Measurements from ENCODE around the gene ACTL6A. TPM values are rescaled to one million over a fixed set of nuclear protein-coding genes. Genes with fewer than 3 reads are reported as not detected.
A peak's percentile ranks its signal among the peaks of the same experiment; 100 is the strongest.

The ACTL6A gene
- polyA plus RNA-seq, 1 experiment, result 67.5 TPM

GRCh38 chr3:179541596-179541995 is 21.1 kb upstream of the ACTL6A start:
- ChIA-PET POLR2A (no interaction called here), CTCF (interaction anchor here (0.6 kb wide), 1 partner anchor 19 kb away, joined by 4 read pairs; no protein-coding TSS in a partner anchor)
- TF ChIP-seq CTCF (IDR thresholded peaks at IDR 0.05; ENCODE audit: low read depth, low read length), result no peak

GRCh38 chr3:179542375-179542774 is 20.4 kb upstream of the ACTL6A start:
- no peak for DNase-seq (ENCODE audit: low read depth, low spot score)
- Histone ChIP-seq H3K27ac (ENCODE audit: low read depth, low read length) (no peak overlapping the region), H3K27me3 (ENCODE audit: control insufficient read depth, insufficient read depth, low read length) (no peaks in the 10 kb centered on the region), H3K9me3 (ENCODE audit: control insufficient read depth, insufficient read depth, low read length) (peaks cover 17% of the 10 kb centered on the region), H3K4me3 (ENCODE audit: low read depth, low read length) (no peak overlapping the region)
- POLR2A ChIA-PET, result no interaction called here
- CTCF ChIA-PET, result no interaction called here
- TF ChIP-seq CTCF (IDR thresholded peaks at IDR 0.05; ENCODE audit: low read depth, low read length), result no peak

More at GRCh38 chr3:179541596-179541995, 21.1 kb upstream of the ACTL6A start:
- Histone ChIP-seq H3K4me3 (ENCODE audit: low read depth, low read length) (no peak overlapping the region), H3K27me3 (ENCODE audit: control insufficient read depth, insufficient read depth, low read length) (no peaks in the 10 kb centered on the region), H3K9me3 (ENCODE audit: control insufficient read depth, insufficient read depth, low read length) (peaks cover 17% of the 10 kb centered on the region), H3K27ac (ENCODE audit: low read depth, low read length) (no peak overlapping the region)
- no peak for DNase-seq (ENCODE audit: low read depth, low spot score)

DNA sequence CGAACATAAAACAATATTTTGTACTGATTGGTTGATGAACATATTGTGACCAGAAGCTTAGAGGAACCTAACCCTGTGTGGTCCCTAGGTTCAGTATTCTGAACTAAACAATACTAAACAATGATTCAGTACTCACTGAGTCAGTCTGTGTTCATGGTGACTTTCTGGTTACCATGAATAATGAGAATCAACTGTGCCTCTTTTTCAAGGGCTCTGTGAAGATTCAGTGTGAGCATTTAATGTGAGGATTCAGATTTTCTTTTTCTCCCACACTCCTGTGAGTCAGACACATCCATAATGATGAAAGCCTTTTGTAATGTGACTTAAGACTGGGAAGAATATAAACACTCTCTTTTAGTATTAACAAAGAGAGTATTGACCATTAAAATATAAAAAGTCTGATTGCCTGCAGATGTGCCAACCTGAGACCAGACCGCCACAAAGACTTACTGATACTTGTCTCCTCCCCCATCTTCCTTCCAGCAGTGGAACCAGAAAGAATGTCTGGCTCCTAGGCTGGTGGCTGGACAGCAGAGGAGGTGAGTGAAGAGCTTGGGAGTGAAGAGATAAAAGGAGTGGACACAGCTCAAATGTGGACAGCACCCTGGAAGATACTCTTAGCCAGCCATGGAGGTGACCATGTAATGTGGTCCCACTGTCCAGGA is 17.6 kb upstream of the ACTL6A start:
- Histone ChIP-seq H3K27ac (ENCODE audit: low read depth, low read length) (peak overlapping the region; percentile 91), H3K27me3 (ENCODE audit: control insufficient read depth, insufficient read depth, low read length) (no peaks in the 10 kb centered on the region), H3K9me3 (ENCODE audit: control insufficient read depth, insufficient read depth, low read length) (peaks cover 17% of the 10 kb centered on the region), H3K4me3 (ENCODE audit: low read depth, low read length) (no peak overlapping the region)
- ChIA-PET POLR2A (no interaction called here), CTCF (interaction anchor here (0.6 to 1.0 kb wide), 2 partner anchors 83 to 128 kb away, joined by 3 read pairs; no protein-coding TSS in a partner anchor)
- DNase-seq (ENCODE audit: low read depth, low spot score), result peak; percentile 86
- no peak for TF ChIP-seq CTCF (IDR thresholded peaks at IDR 0.05; ENCODE audit: low read depth, low read length)

GRCh38 chr3:179546814-179547241 is 15.9 kb upstream of the ACTL6A start:
- H3K9me3 ChIP-seq (ENCODE audit: control insufficient read depth, insufficient read depth, low read length), result peaks cover 17% of the 10 kb centered on the region
- no peak for TF ChIP-seq CTCF (IDR thresholded peaks at IDR 0.05; ENCODE audit: low read depth, low read length)
- no peak for DNase-seq (ENCODE audit: low read depth, low spot score)
- H3K27me3 ChIP-seq (ENCODE audit: control insufficient read depth, insufficient read depth, low read length), result no peaks in the 10 kb centered on the region
- CTCF ChIA-PET, result no interaction called here
- POLR2A ChIA-PET, result no interaction called here
- no peak overlapping the region for H3K4me3 ChIP-seq (ENCODE audit: low read depth, low read length)
- no peak overlapping the region for H3K27ac ChIP-seq (ENCODE audit: low read depth, low read length)

DNA sequence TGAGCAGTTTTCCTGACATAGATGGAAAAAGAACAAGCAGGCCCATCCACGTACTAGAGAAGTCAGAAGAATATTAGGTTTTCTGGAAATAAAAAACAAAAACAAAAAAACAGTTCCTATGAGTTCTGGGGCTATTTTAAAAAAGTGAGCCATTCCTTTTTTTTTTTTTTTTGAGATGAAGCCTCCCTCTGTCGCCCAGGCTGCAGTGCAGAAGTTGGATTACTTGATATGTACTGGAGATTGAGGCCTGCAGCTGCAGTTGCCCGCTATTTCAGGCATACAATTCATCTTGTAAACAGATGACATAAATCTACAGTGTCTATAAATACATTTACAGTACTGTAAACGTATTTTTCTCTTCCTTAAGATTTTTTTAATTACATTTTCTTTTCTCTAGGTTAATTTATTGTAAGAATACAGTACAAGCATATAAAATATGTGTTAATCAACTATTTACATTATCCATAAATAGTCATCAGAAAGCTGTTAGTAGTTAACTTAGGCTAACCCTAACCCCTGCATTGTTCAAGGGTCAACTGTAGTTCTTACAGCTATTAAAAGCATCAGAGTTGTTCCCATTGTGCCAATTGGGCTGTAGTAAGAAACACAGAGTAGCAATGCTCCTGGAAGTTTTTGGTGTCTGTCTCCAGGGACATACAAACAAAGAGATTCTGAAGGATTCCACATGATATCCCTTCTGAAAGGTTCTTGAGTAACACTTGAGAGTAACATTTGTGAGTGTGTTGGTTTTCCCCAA is 11.2 kb upstream of the ACTL6A start:
- no peak for TF ChIP-seq CTCF (IDR thresholded peaks at IDR 0.05; ENCODE audit: low read depth, low read length)
- CTCF ChIA-PET, result interaction anchor here (0.7 to 1.3 kb wide), 4 partner anchors 12 to 159 kb away, joined by 3 to 6 read pairs (median 4); no protein-coding TSS in a partner anchor
- no peak for DNase-seq (ENCODE audit: low read depth, low spot score)
- H3K9me3 ChIP-seq (ENCODE audit: control insufficient read depth, insufficient read depth, low read length), result no peaks in the 10 kb centered on the region; the same call in 1 of the 2 replicates
- no peaks in the 10 kb centered on the region for H3K27me3 ChIP-seq (ENCODE audit: control insufficient read depth, insufficient read depth, low read length)
- POLR2A ChIA-PET, result no interaction called here
- peak overlapping the region; percentile 53 for H3K27ac ChIP-seq (ENCODE audit: low read depth, low read length)
- H3K4me3 ChIP-seq (ENCODE audit: low read depth, low read length), result no peak overlapping the region
